ENCODE results near the gene QRSL1.

The QRSL1 gene

GRCh38 chr6:106599440-106599839 is 29.9 kb upstream of the QRSL1 start:
- Histone ChIP-seq H3K4me3 (ENCODE audit: low read depth in 1 of 2, low read length in 1 of 2) (no peak overlapping the region), H3K27me3 (no peaks in the 10 kb centered on the region), H3K9me3 (no peaks in the 10 kb centered on the region), H3K27ac (no peak overlapping the region), H3K4me1 (ENCODE audit: control insufficient read depth in 1 of 2, insufficient read depth in 1 of 2, low read depth in 1 of 2, low read length in 1 of 2) (no peaks in the 10 kb centered on the region), H3K36me3 (no peaks in the 10 kb centered on the region)
- TF ChIP-seq CTCF (IDR thresholded peaks at IDR 0.05), result no peak

- Histone ChIP-seq H3K9me3 (no peaks in the 10 kb centered on the region), H3K27me3 (no peaks in the 10 kb centered on the region), H3K4me3 (ENCODE audit: low read depth in 1 of 2, low read length in 1 of 2) (no peak overlapping the region), H3K27ac (no peak overlapping the region), H3K4me1 (ENCODE audit: control insufficient read depth in 1 of 2, insufficient read depth in 1 of 2, low read depth in 1 of 2, low read length in 1 of 2) (no peaks in the 10 kb centered on the region), H3K36me3 (peaks cover 4% of the 10 kb centered on the region)
- TF ChIP-seq CTCF (IDR thresholded peaks at IDR 0.05), result no peak
These were observed 29.0 kb upstream of the QRSL1 start for GRCh38 chr6:106600329-106600728.

GRCh38 chr6:106608080-106608668 is 21.2 kb upstream of the QRSL1 start:
- Histone ChIP-seq H3K9me3 (no peaks in the 10 kb centered on the region), H3K36me3 (peaks cover 4% of the 10 kb centered on the region), H3K27me3 (no peaks in the 10 kb centered on the region), H3K27ac (no peak overlapping the region), H3K4me3 (ENCODE audit: low read depth in 1 of 2, low read length in 1 of 2) (no peak overlapping the region), H3K4me1 (ENCODE audit: control insufficient read depth in 1 of 2, insufficient read depth in 1 of 2, low read depth in 1 of 2, low read length in 1 of 2) (peaks cover 0 to 6% of the 10 kb centered on the region in 2 experiments)
- TF ChIP-seq CTCF (IDR thresholded peaks at IDR 0.05), result peak; percentile 42

- Histone ChIP-seq H3K27ac (no peak overlapping the region), H3K4me3 (ENCODE audit: low read depth in 1 of 2, low read length in 1 of 2) (no peak overlapping the region), H3K9me3 (no peaks in the 10 kb centered on the region), H3K36me3 (peaks cover 2% of the 10 kb centered on the region), H3K27me3 (no peaks in the 10 kb centered on the region), H3K4me1 (ENCODE audit: control insufficient read depth in 1 of 2, insufficient read depth in 1 of 2, low read depth in 1 of 2, low read length in 1 of 2) (peaks cover 0 to 6% of the 10 kb centered on the region in 2 experiments)
- no peak for TF ChIP-seq CTCF (IDR thresholded peaks at IDR 0.05)
These were observed 19.7 kb upstream of the QRSL1 start for GRCh38 chr6:106609699-106610098.

GRCh38 chr6:106611030-106611429 is 18.3 kb upstream of the QRSL1 start:
- TF ChIP-seq CTCF (IDR thresholded peaks at IDR 0.05), result no peak
- peaks cover 0 to 6% of the 10 kb centered on the region in 2 experiments for H3K4me1 ChIP-seq (ENCODE audit: control insufficient read depth in 1 of 2, insufficient read depth in 1 of 2, low read depth in 1 of 2, low read length in 1 of 2)
- no peaks in the 10 kb centered on the region for H3K9me3 ChIP-seq
- no peak overlapping the region for H3K27ac ChIP-seq
- no peaks in the 10 kb centered on the region for H3K27me3 ChIP-seq
- no peaks in the 10 kb centered on the region for H3K36me3 ChIP-seq
- no peak overlapping the region for H3K4me3 ChIP-seq (ENCODE audit: low read depth in 1 of 2, low read length in 1 of 2)

All from neutrophil (primary cell).